Neuronal stem cell (in vitro differentiated cells): ENCODE data around the gene AURKAIP1.
A peak's percentile ranks its signal among the peaks of the same experiment; 100 is the strongest.

Experiments used
- DNase-seq: peaks from one replicate; pipeline ENCODE4 v3.0.0-alpha.2; 2013; ENCODE audit warnings: low spot score
- H2AFZ ChIP-seq: one replicate; pipeline ENCODE4 v1.6.1; 2013; ENCODE audit warnings: mild to moderate bottlenecking, low read length, inconsistent platforms
- H2AK5ac ChIP-seq: 2 replicates; pipeline ENCODE4 v1.6.1; 2013; ENCODE audit warnings: low read depth, mild to moderate bottlenecking, inconsistent platforms, low read length, moderate library complexity, mixed read lengths
- H2BK120ac ChIP-seq: 2 replicates; pipeline ENCODE4 v1.6.1; 2013; ENCODE audit warnings: low read depth, mild to moderate bottlenecking, inconsistent platforms, low read length, moderate library complexity, mixed read lengths
- H2BK12ac ChIP-seq: one replicate; pipeline ENCODE4 v1.6.1; 2013; ENCODE audit warnings: low read length, inconsistent platforms
- H2BK15ac ChIP-seq: 2 replicates; pipeline ENCODE4 v1.6.1; 2013; ENCODE audit warnings: mild to moderate bottlenecking, low read length, inconsistent platforms, mixed read lengths
- H2BK5ac ChIP-seq: one replicate; pipeline ENCODE4 v1.6.1; 2013; ENCODE audit warnings: inconsistent platforms, mild to moderate bottlenecking, low read length, moderate library complexity
- H3K14ac ChIP-seq: one replicate; pipeline ENCODE4 v1.6.1; 2013; ENCODE audit warnings: low read length, inconsistent platforms
- H3K18ac ChIP-seq: 2 replicates; pipeline ENCODE4 v1.6.1; 2013; ENCODE audit warnings: low read length, inconsistent platforms
- H3K23ac ChIP-seq: 2 replicates; pipeline ENCODE4 v1.6.1; 2013; ENCODE audit warnings: low read depth, mild to moderate bottlenecking, mixed read lengths, low read length, inconsistent platforms; ENCODE audit not compliant: poor library complexity
- H3K27ac ChIP-seq: replicated peaks from 3 replicates; pipeline ENCODE4 v1.5.1; 2013; ENCODE audit warnings: low read length, inconsistent platforms
- H3K27me3 ChIP-seq, 3 experiments: 2 replicates each; pipeline ENCODE4 v1.6.1; 2013; ENCODE audit warnings: low read length in 3 of 3, mild to moderate bottlenecking in 2 of 3, inconsistent platforms in 1 of 3, low read depth in 1 of 3, mixed read lengths in 1 of 3, moderate library complexity in 1 of 3; ENCODE audit not compliant: control insufficient read depth in 3 of 3, insufficient read depth in 3 of 3
- H3K36me3 ChIP-seq, 2 donors: replicated peaks in 1 of 2; 2 replicates each; pipeline ENCODE4 v1.6.1; 2013; ENCODE audit warnings: low read length in 2 of 2; ENCODE audit not compliant: control insufficient read depth in 2 of 2, insufficient read depth in 2 of 2
- H3K4ac ChIP-seq: 2 replicates; pipeline ENCODE4 v1.6.1; 2013; ENCODE audit warnings: inconsistent platforms, mild to moderate bottlenecking, low read length, moderate library complexity
- H3K4me1 ChIP-seq, 2 donors: 1 replicate in 1 of 2; 2 replicates in 1 of 2; pipeline ENCODE4 v1.6.1; 2013; ENCODE audit warnings: low read length in 2 of 2, low read depth in 1 of 2; ENCODE audit not compliant: control insufficient read depth in 2 of 2, insufficient read depth in 1 of 2
- H3K4me2 ChIP-seq: one replicate; pipeline ENCODE4 v1.6.1; 2013; ENCODE audit warnings: mild to moderate bottlenecking, low read length, inconsistent platforms; ENCODE audit not compliant: insufficient read depth, poor library complexity, severe bottlenecking
- H3K4me3 ChIP-seq, 2 donors: 2 replicates each; pipeline ENCODE4 v1.5.1; 2013; ENCODE audit warnings: low read length in 2 of 2, mild to moderate bottlenecking in 2 of 2, inconsistent platforms in 1 of 2, moderate library complexity in 1 of 2
- H3K79me1 ChIP-seq: one replicate; pipeline ENCODE4 v1.6.1; 2013; ENCODE audit warnings: low read depth, mild to moderate bottlenecking, inconsistent platforms, low read length, moderate library complexity
- H3K9ac ChIP-seq: one replicate; pipeline ENCODE4 v1.6.1; 2013; ENCODE audit warnings: mild to moderate bottlenecking, low read depth, low read length, inconsistent platforms; ENCODE audit not compliant: poor library complexity
- H3K9me3 ChIP-seq, 2 donors: replicated peaks in 1 of 2; 2 replicates each; pipeline versions ENCODE3 to v1.6.1; 2013; ENCODE audit warnings: low read length in 2 of 2, mild to moderate bottlenecking in 2 of 2, inconsistent platforms in 1 of 2, low read depth in 1 of 2, mixed read lengths in 1 of 2, moderate library complexity in 1 of 2; ENCODE audit not compliant: control insufficient read depth in 2 of 2, insufficient read depth in 1 of 2
- H4K8ac ChIP-seq: one replicate; pipeline ENCODE4 v1.6.1; 2013; ENCODE audit warnings: low read depth, mild to moderate bottlenecking, inconsistent platforms, low read length, moderate library complexity
- H4K91ac ChIP-seq: one replicate; pipeline ENCODE4 v1.6.1; 2013; ENCODE audit warnings: low read length, low read depth, mild to moderate bottlenecking, inconsistent platforms; ENCODE audit not compliant: poor library complexity
- WGBS, 2 donors: extraction: QIAGEN DNeasy Blood & Tissue Kit; methylation state at CpG; one replicate each; pipeline ENCODE4 v1.1.7; 2013; ENCODE audit warnings: missing lambda C conversion rate in 2 of 2, mixed read lengths in 1 of 2; ENCODE audit not compliant: insufficient read length in 2 of 2, insufficient replicate concordance in 1 of 2; ENCODE audit errors: extremely low coverage in 2 of 2; 5-methylcytosine and 5-hydroxymethylcytosine counted together

The AURKAIP1 gene

GRCh38 chr1:1325288-1326074 is 49.5 kb downstream of the AURKAIP1 start:
- no CpG with 5 or more reads among the region's 16 CpGs for WGBS, 2 donors
- peaks cover 0 to 9% of the 10 kb centered on the region in 2 donors for H3K9me3 ChIP-seq
- H3K36me3 ChIP-seq, result peaks cover 22 to 54% of the 10 kb centered on the region in 2 donors
- peak overlapping the region; percentile 76 for H3K4ac ChIP-seq
- no peak overlapping the region for H2BK15ac ChIP-seq
- peak overlapping the region; percentile 98 for H3K4me2 ChIP-seq
- peak overlapping the region; percentile 92 for H3K18ac ChIP-seq
- no peak overlapping the region for H3K14ac ChIP-seq
- peak overlapping the region; percentile 23 for H4K8ac ChIP-seq
- H2AFZ ChIP-seq, result peak overlapping the region; percentile 93
- H3K4me3 ChIP-seq, result peak overlapping the region; percentile 90 to 97
- no peak overlapping the region for H3K27ac ChIP-seq
- H3K27me3 ChIP-seq, result peaks cover 0 to 2% (median 0%) of the 10 kb centered on the region in 3 experiments
- DNase-seq, result no peak
- H3K9ac ChIP-seq, result peak overlapping the region; percentile 97
- peaks cover 50% of the 10 kb centered on the region for H3K79me1 ChIP-seq
- H2BK12ac ChIP-seq, result peak overlapping the region; percentile 16
- H2BK120ac ChIP-seq, result peak overlapping the region; percentile 72
- peak overlapping the region; percentile 89 for H3K23ac ChIP-seq
- H3K4me1 ChIP-seq, result peaks cover 18% of the 10 kb centered on the region in 2 donors
- H4K91ac ChIP-seq, result no peak overlapping the region
- peak overlapping the region; percentile 94 for H2BK5ac ChIP-seq
- peak overlapping the region; percentile 95 for H2AK5ac ChIP-seq

DNA sequence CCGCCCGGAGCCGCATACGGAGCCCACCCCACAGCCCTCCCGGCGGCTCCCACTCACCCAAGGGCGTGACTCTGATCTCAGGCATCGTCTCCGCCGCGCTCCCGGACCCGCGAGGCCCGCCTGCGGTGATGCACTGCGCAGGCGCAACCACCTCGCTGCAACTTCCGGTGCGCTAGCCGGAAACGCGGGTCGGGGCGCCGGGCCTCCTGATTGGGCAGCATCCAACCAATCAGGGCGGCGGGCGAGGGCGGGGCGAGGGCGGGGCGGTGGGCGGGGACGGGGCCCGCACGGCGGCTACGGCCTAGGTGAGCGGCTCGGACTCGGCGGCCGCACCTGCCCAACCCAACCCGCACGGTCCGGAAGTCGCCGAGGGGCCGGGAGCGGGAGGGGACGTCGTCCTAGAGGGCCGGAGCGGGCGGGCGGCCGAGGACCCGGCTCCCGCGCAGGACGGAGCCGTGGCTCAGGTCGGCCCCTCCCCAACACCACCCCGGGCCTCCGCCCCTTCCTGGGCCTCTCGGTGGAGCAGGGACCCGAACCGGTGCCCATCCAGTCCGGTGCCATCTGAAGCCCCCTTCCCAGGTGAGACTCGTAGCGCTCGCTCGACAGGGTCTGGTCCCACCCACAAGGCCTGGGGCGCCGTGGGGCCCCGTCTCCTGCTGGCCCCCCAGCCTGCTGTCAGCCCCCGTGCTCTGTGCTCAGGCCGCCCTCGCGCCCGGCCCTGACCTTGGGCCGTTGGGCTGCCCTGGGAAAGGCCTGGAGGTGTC is 50.3 kb downstream of the AURKAIP1 start, which contains the start of the genes CPTP and INTS11:
TSS of gene CPTP (plus strand) at position 279 of the 764 bp plus-strand sequence. CDS start 2,109 bp downstream, outside the sequence.
TSS of gene INTS11 (minus strand) at position 137 of the 764 bp plus-strand sequence. CDS start at position 85, 52 bp downstream.
- Histone ChIP-seq H3K18ac (peak within 1 kb of the TSS; percentile 92), H3K4me1 (peaks cover 14 to 16% of the 10 kb centered on the region in 2 donors), H2BK120ac (peak within 1 kb of the TSS; percentile 72), H3K23ac (peak within 1 kb of the TSS; percentile 91), H3K79me1 (peaks cover 54% of the 10 kb centered on the region), H4K91ac (no peak within 1 kb of the TSS), H4K8ac (peak within 1 kb of the TSS; percentile 23), H3K36me3 (peaks cover 22 to 62% of the 10 kb centered on the region in 2 donors), H2BK12ac (peak within 1 kb of the TSS; percentile 16), H3K27ac (no peak within 1 kb of the TSS), H3K9ac (peak within 1 kb of the TSS; percentile 97), H2BK15ac (peak within 1 kb of the TSS; percentile 89), H2BK5ac (peak within 1 kb of the TSS; percentile 94), H3K4me2 (peak within 1 kb of the TSS; percentile 98), H3K9me3 (peaks cover 0 to 4% of the 10 kb centered on the region in 2 donors), H2AK5ac (peak within 1 kb of the TSS; percentile 99), H3K27me3 (peaks cover 0 to 2% (median 0%) of the 10 kb centered on the region in 3 experiments), H2AFZ (peak within 1 kb of the TSS; percentile 93), H3K14ac (peak within 1 kb of the TSS; percentile 94), H3K4ac (peak within 1 kb of the TSS; percentile 76), H3K4me3 (peak within 1 kb of the TSS; percentile 97 to 99)
- no CpG with 5 or more reads among the region's 84 CpGs for WGBS, 2 donors
- peak; percentile 89 for DNase-seq

DNA sequence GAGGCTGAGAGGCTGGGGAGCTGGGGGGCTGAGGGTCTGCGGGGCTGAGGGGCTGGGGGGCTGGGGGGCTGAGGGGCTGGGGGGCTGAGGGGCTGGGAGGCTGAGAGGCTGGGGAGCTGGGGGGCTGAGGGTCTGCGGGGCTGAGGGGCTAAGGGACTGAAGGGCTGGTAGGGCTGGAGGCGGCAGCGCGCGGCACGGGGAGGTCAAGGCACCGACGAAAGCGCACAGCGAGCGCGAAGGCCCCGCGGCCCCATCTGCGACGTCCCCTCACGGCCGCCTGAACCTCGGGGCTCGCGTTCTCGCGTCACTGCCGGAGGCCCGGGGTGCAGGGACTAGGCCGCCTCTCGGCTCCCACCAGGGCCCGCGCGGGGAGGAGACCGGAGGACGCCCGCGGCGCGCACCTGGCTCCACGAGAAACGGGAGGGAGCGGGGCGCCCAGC is 50.9 kb downstream of the AURKAIP1 start:
- Histone ChIP-seq H3K27ac (no peak overlapping the region), H2BK12ac (no peak overlapping the region), H2AFZ (peak overlapping the region; percentile 93), H3K9ac (peak overlapping the region; percentile 97), H3K4me3 (peak overlapping the region; percentile 97 to 99), H3K4me2 (peak overlapping the region; percentile 66), H3K27me3 (no peaks in the 10 kb centered on the region), H2AK5ac (peak overlapping the region; percentile 99), H3K23ac (peak overlapping the region; percentile 91), H2BK15ac (peak overlapping the region; percentile 89), H4K8ac (no peak overlapping the region), H3K9me3 (no peaks in the 10 kb centered on the region), H3K18ac (peak overlapping the region; percentile 59), H3K14ac (peak overlapping the region; percentile 94), H2BK120ac (no peak overlapping the region), H3K79me1 (peaks cover 56% of the 10 kb centered on the region), H3K4ac (no peak overlapping the region), H3K36me3 (peaks cover 23 to 66% of the 10 kb centered on the region in 2 donors), H3K4me1 (peaks cover 10 to 16% of the 10 kb centered on the region in 2 donors), H2BK5ac (no peak overlapping the region), H4K91ac (no peak overlapping the region)
- WGBS, 2 donors, result no CpG with 5 or more reads among the region's 41 CpGs
- DNase-seq, result no peak
